IMR-90 (cell line): ENCODE results near the gene NUP54. TPM values are rescaled to one million over a fixed set of nuclear protein-coding genes. Genes with fewer than 3 reads are reported as not detected.

Source experiments
- ATAC-seq: fragments of 200-7000 bp; cut with Tn5 transposase; 2 replicates; pipeline ENCODE4 v1.9.1; 2020; ENCODE audit warnings: low read depth, mild to moderate bottlenecking, moderate library complexity
- BruUV-seq: library from RNA; stranded (reverse); fragments of 400-500 nt; replicated peaks from 2 replicates; lab custom pipeline; 2021; lab: Mats Ljungman, UMichigan
- CTCF ChIA-PET: fragments of 300-600 bp; formaldehyde crosslinking; extraction: SDS; loops from one replicate; lab custom pipeline; 2021; ENCODE audit warnings: antibody characterized with exemption; lab: Yijun Ruan, JAX
- POLR2A ChIA-PET: fragments of 300-600 bp; sonication (Branson Sonifier 250); formaldehyde crosslinking; loops from one replicate; lab custom pipeline; 2022; ENCODE audit warnings: antibody characterized with exemption; ENCODE audit not compliant: unreplicated experiment; lab: Charles Lee
- DNase-seq: peaks from one replicate; pipeline ENCODE4 v3.0.0; 2013
- H2AFZ ChIP-seq: replicated peaks from 2 replicates; pipeline ENCODE3; 2013; ENCODE audit warnings: low read length, mild to moderate bottlenecking; ENCODE audit not compliant: poor library complexity
- H2AK5ac ChIP-seq: 2 replicates; pipeline ENCODE4 v1.6.1; 2013; ENCODE audit warnings: low read depth, low read length, inconsistent platforms
- H2AK9ac ChIP-seq: replicated peaks from 2 replicates; pipeline ENCODE3; 2013; ENCODE audit warnings: mild to moderate bottlenecking, low read depth, low read length, moderate library complexity; ENCODE audit not compliant: poor library complexity
- H2BK120ac ChIP-seq: 2 replicates; pipeline ENCODE4 v1.6.1; 2013; ENCODE audit warnings: low read depth, low read length, inconsistent platforms
- H2BK15ac ChIP-seq: 3 replicates; pipeline ENCODE4 v1.6.1; 2013; ENCODE audit warnings: low read depth, low read length, inconsistent platforms
- H2BK20ac ChIP-seq: 2 replicates; pipeline ENCODE4 v1.6.1; 2013; ENCODE audit warnings: low read depth, mild to moderate bottlenecking, inconsistent platforms, low read length, moderate library complexity
- H2BK5ac ChIP-seq: 2 replicates; pipeline ENCODE4 v1.6.1; 2013; ENCODE audit warnings: mild to moderate bottlenecking, low read depth, low read length, inconsistent platforms; ENCODE audit not compliant: poor library complexity, severe bottlenecking
- H3K14ac ChIP-seq: replicated peaks from 2 replicates; pipeline ENCODE4 v1.6.1; 2013; ENCODE audit warnings: low read depth, low read length, inconsistent platforms
- H3K18ac ChIP-seq: 2 replicates; pipeline ENCODE4 v1.6.1; 2013; ENCODE audit warnings: low read depth, low read length, control low read depth
- H3K23ac ChIP-seq: 2 replicates; pipeline ENCODE4 v1.6.1; 2013; ENCODE audit warnings: low read depth, low read length, inconsistent platforms
- H3K27ac ChIP-seq: 2 replicates; pipeline ENCODE4 v1.5.1; 2013; ENCODE audit warnings: mild to moderate bottlenecking, control low read depth, low read length; ENCODE audit not compliant: insufficient read depth
- H3K27me3 ChIP-seq: 2 replicates; pipeline ENCODE4 v1.6.1; 2013; ENCODE audit warnings: low read length; ENCODE audit not compliant: control insufficient read depth, insufficient read depth
- H3K36me3 ChIP-seq: 2 replicates; pipeline ENCODE4 v1.6.1; 2013; ENCODE audit warnings: low read length, mixed read lengths; ENCODE audit not compliant: control insufficient read depth, insufficient read depth
- H3K4ac ChIP-seq: 2 replicates; pipeline ENCODE4 v1.6.1; 2013; ENCODE audit warnings: low read depth, low read length, inconsistent platforms
- H3K4me1 ChIP-seq: 2 replicates; pipeline ENCODE4 v1.6.1; 2013; ENCODE audit warnings: low read length, mixed read lengths; ENCODE audit not compliant: control insufficient read depth, insufficient read depth
- H3K4me2 ChIP-seq: 2 replicates; pipeline ENCODE4 v1.6.1; 2013; ENCODE audit warnings: low read depth, mild to moderate bottlenecking, control low read depth, low read length, moderate library complexity
- H3K4me3 ChIP-seq: 2 replicates; pipeline ENCODE4 v1.5.1; 2013; ENCODE audit warnings: low read depth, mild to moderate bottlenecking, control low read depth, low read length, moderate library complexity; ENCODE audit not compliant: insufficient read depth
- H3K56ac ChIP-seq: 2 replicates; pipeline ENCODE4 v1.6.1; 2013; ENCODE audit warnings: low read length, inconsistent platforms; ENCODE audit not compliant: insufficient read depth; ENCODE audit errors: extremely low read depth
- H3K79me1 ChIP-seq, 2 experiments: 2 replicates each; pipeline ENCODE4 v1.6.1; 2013; ENCODE audit warnings: low read length in 2 of 2, inconsistent platforms in 1 of 2, low read depth in 1 of 2
- H3K9ac ChIP-seq: 2 replicates; pipeline ENCODE4 v1.6.1; 2013; ENCODE audit warnings: low read depth, low read length, control low read depth
- H3K9me1 ChIP-seq: 2 replicates; pipeline ENCODE4 v1.6.1; 2013; ENCODE audit warnings: low read length, inconsistent platforms; ENCODE audit not compliant: insufficient read depth
- H3K9me3 ChIP-seq: 2 replicates; pipeline ENCODE4 v1.6.1; 2013; ENCODE audit warnings: low read length; ENCODE audit not compliant: control insufficient read depth, insufficient read depth
- H4K20me1 ChIP-seq: 2 replicates; pipeline ENCODE4 v1.6.1; 2013; ENCODE audit warnings: low read length, inconsistent platforms; ENCODE audit not compliant: insufficient read depth
- H4K5ac ChIP-seq: 2 replicates; pipeline ENCODE4 v1.6.1; 2013; ENCODE audit warnings: mild to moderate bottlenecking, low read depth, low read length, control low read depth
- H4K8ac ChIP-seq, 2 experiments: 2 replicates each; pipeline ENCODE4 v1.6.1; 2013; ENCODE audit warnings: low read depth in 2 of 2, low read length in 2 of 2, control low read depth in 1 of 2, inconsistent platforms in 1 of 2
- H4K91ac ChIP-seq: 2 replicates; pipeline ENCODE4 v1.6.1; 2013; ENCODE audit warnings: low read depth, low read length, inconsistent platforms; ENCODE audit not compliant: insufficient read depth
- BHLHE40 ChIP-seq: fragments of 150-350 bp; IDR thresholded peaks from 2 replicates; pipeline ENCODE4 v1.6.1; 2016; ENCODE audit warnings: mild to moderate bottlenecking, low read depth, low read length
- CEBPB ChIP-seq: IDR thresholded peaks from 2 replicates; pipeline ENCODE4 v1.6.1; 2012; ENCODE audit warnings: low read depth, low read length, improper control_type of control experiment
- CHD1 ChIP-seq: IDR thresholded peaks from 2 replicates; pipeline ENCODE4 v1.6.1; 2012; ENCODE audit warnings: low read depth, low read length, improper control_type of control experiment
- CTCF ChIP-seq: conservative IDR thresholded peaks from 2 replicates; pipeline ENCODE4 v1.5.1; 2012; ENCODE audit warnings: mild to moderate bottlenecking, low read depth, low read length, improper control_type of control experiment
- ELK1 ChIP-seq: fragments of 150-350 bp; IDR thresholded peaks from 2 replicates; pipeline ENCODE4 v1.6.1; 2016; ENCODE audit warnings: low read depth, mild to moderate bottlenecking, low read length, moderate library complexity, borderline replicate concordance
- FOS ChIP-seq: fragments of 150-350 bp; IDR thresholded peaks from 2 replicates; pipeline ENCODE4 v1.6.1; 2016; ENCODE audit warnings: low read depth, low read length
- MAFK ChIP-seq: IDR thresholded peaks from 2 replicates; pipeline ENCODE4 v1.6.1; 2012; ENCODE audit warnings: low read depth, low read length, improper control_type of control experiment
- MAZ ChIP-seq: IDR thresholded peaks from 2 replicates; pipeline ENCODE4 v1.6.1; 2012; ENCODE audit warnings: low read depth, mild to moderate bottlenecking, low read length, improper control_type of control experiment, moderate library complexity, borderline replicate concordance
- MXI1 ChIP-seq: IDR thresholded peaks from 2 replicates; pipeline ENCODE4 v1.6.1; 2012; ENCODE audit warnings: low read depth, mild to moderate bottlenecking, low read length, moderate library complexity, borderline replicate concordance
- NFE2L2 ChIP-seq: fragments of 150-350 bp; IDR thresholded peaks from 2 replicates; pipeline ENCODE4 v1.6.1; 2016; ENCODE audit warnings: low read depth, mild to moderate bottlenecking, low read length
- POLR2A ChIP-seq: IDR thresholded peaks from 2 replicates; pipeline ENCODE4 v1.6.1; 2012; ENCODE audit warnings: mild to moderate bottlenecking, low read depth, low read length
- RAD21 ChIP-seq: IDR thresholded peaks from 2 replicates; pipeline ENCODE4 v1.6.1; 2012; ENCODE audit warnings: low read length, improper control_type of control experiment
- RCOR1 ChIP-seq: IDR thresholded peaks from 2 replicates; pipeline ENCODE4 v1.6.1; 2012; ENCODE audit warnings: mild to moderate bottlenecking, low read length, improper control_type of control experiment; ENCODE audit not compliant: insufficient replicate concordance
- RFX5 ChIP-seq: IDR thresholded peaks from 2 replicates; pipeline ENCODE4 v1.8.0; 2012; ENCODE audit warnings: low read depth, mild to moderate bottlenecking, low read length, moderate library complexity
- SMC3 ChIP-seq: fragments of 150-350 bp; IDR thresholded peaks from 2 replicates; pipeline ENCODE4 v1.6.1; 2016; ENCODE audit warnings: low read depth, mild to moderate bottlenecking, antibody characterized with exemption, low read length, moderate library complexity
- USF2 ChIP-seq: fragments of 150-350 bp; IDR thresholded peaks from 2 replicates; pipeline ENCODE4 v1.6.1; 2017; ENCODE audit warnings: mild to moderate bottlenecking, antibody characterized with exemption, low read length, low read depth
- WGBS, 2 experiments: methylation state at CpG; one replicate each; pipeline versions ENCODE4 v1.1.5 to v1.1.7; 2013; ENCODE audit warnings: missing lambda C conversion rate in 2 of 2; ENCODE audit not compliant: insufficient read length in 1 of 2; ENCODE audit errors: extremely low coverage in 2 of 2; 5-methylcytosine and 5-hydroxymethylcytosine counted together
- dilution Hi-C: fragments of 300-500 bp; cut with HindIII; formaldehyde crosslinking; loops from one replicate; pipeline ENCODE4 v1.14.3; 2018; ENCODE audit warnings: low sequenced_read_pairs; ENCODE audit not compliant: unreplicated experiment
- in situ Hi-C: fragments of 300-500 bp; cut with MboI; formaldehyde crosslinking; loops from 3 replicates; pipeline ENCODE4 v1.14.3; 2019; ENCODE audit warnings: low sequenced_read_pairs, inconsistent platforms, mixed read lengths
- intact Hi-C: fragments of 100-400 bp; cut with micrococcal nuclease; formaldehyde crosslinking; loops from 2 replicates; pipeline ENCODE4 v1.10.0; 2022
- polyA plus RNA-seq, 3 experiments: library from polyadenylated mRNA; depleted of rRNA; stranded (reverse); fragments of >200 nt; gene quantifications; 2 replicates each; pipeline ENCODE4 v1.2.3, GENCODE V29; 2012; ENCODE audit warnings: low replicate concordance in 1 of 3
- total RNA-seq: library from RNA; depleted of rRNA; stranded (reverse); fragments of >200 nt; gene quantifications from 2 replicates; pipeline ENCODE4 v1.2.3, GENCODE V29; 2012

The NUP54 gene
- total and polyA plus RNA-seq, 2 of the 4 experiments (the other 2 are of a cell fraction), result 24.6 to 44.4 TPM

- WGBS, 2 experiments, result 100% methylated on average over 2 of the region's 3 CpGs; no CpG with 5 or more reads in 1 of the 2 experiments
- ChIA-PET CTCF (no interaction called here), POLR2A (no interaction called here)
- Histone ChIP-seq H3K9me1 (no peaks in the 10 kb centered on the region; the same call in 1 of the 2 replicates), H2BK5ac (no peak overlapping the region), H4K8ac (no peak overlapping the region), H2BK20ac (no peak overlapping the region), H2AFZ (no peak overlapping the region), H2AK5ac (no peak overlapping the region), H3K56ac (no peak overlapping the region), H3K4ac (no peak overlapping the region), H3K4me2 (no peak overlapping the region), H3K4me3 (no peak overlapping the region), H3K9me3 (no peaks in the 10 kb centered on the region), H3K23ac (no peak overlapping the region), H4K91ac (no peak overlapping the region), H3K36me3 (peaks cover 39% of the 10 kb centered on the region), H3K18ac (no peak overlapping the region), H2BK15ac (no peak overlapping the region), H3K4me1 (no peaks in the 10 kb centered on the region), H4K5ac (no peak overlapping the region), H3K27ac (no peak overlapping the region), H4K20me1 (no peaks in the 10 kb centered on the region), H3K27me3 (no peaks in the 10 kb centered on the region), H2BK120ac (no peak overlapping the region), H3K79me1 (peaks cover under 1 to 3% of the 10 kb centered on the region in 2 experiments; a peak in 1 of 4 replicates), H2AK9ac (no peak overlapping the region), H3K14ac (no peak overlapping the region), H3K9ac (no peak overlapping the region)
- TF ChIP-seq RFX5, result no peak
- no peak for TF ChIP-seq CTCF
- TF ChIP-seq MAFK, result no peak
- no peak for TF ChIP-seq NFE2L2
- TF ChIP-seq SMC3, result no peak
- no peak for TF ChIP-seq MAZ
- TF ChIP-seq CEBPB, result no peak
- TF ChIP-seq MXI1, result no peak
- no peak for TF ChIP-seq RAD21
- TF ChIP-seq FOS, result no peak
- TF ChIP-seq ELK1, result no peak
- TF ChIP-seq CHD1, result no peak
- no peak for TF ChIP-seq POLR2A
- no peak for TF ChIP-seq BHLHE40
- TF ChIP-seq USF2, result no peak
- TF ChIP-seq RCOR1, result no peak
- in situ Hi-C loops, result no loop called here
- no peak for ATAC-seq
- intact Hi-C loops, result no loop called here
- dilution Hi-C loops, result no loop called here
- BruUV-seq, result no TSS peak
- no peak for DNase-seq
These were observed 18.3 kb upstream of the NUP54 start for GRCh38 chr4:76166480-76166879.
